H54 (cell line): ENCODE data around the gene SGPP2.

ENCODE experiments used
- DNase-seq: peaks from one replicate; pipeline ENCODE4 v3.0.0; 2011; ENCODE audit warnings: low spot score, mixed read lengths; ENCODE audit not compliant: insufficient read length
- FAIRE-seq: peaks from 3 replicates; lab custom pipeline; 2011; peaks lifted over from hg19 to GRCh38; lab: Jason Lieb, UNC
- POLR2A ChIP-seq: IDR thresholded peaks from 2 replicates; pipeline ENCODE4 v1.6.1; 2011; ENCODE audit warnings: low read depth, mild to moderate bottlenecking, low read length

Gene SGPP2

GRCh38 chr2:222504719-222505118, 80.4 kb downstream of the SGPP2 start:
- no peak for DNase-seq
- no peak for FAIRE-seq
- TF ChIP-seq POLR2A, result no peak

GRCh38 chr2:222506230-222506935, 82.0 kb downstream of the SGPP2 start:
- DNase-seq, result no peak
- FAIRE-seq, result no peak
- no peak for TF ChIP-seq POLR2A

- FAIRE-seq, result no peak
These were observed 90.6 kb downstream of the SGPP2 start for GRCh38 chr2:222514901-222515300.

DNA sequence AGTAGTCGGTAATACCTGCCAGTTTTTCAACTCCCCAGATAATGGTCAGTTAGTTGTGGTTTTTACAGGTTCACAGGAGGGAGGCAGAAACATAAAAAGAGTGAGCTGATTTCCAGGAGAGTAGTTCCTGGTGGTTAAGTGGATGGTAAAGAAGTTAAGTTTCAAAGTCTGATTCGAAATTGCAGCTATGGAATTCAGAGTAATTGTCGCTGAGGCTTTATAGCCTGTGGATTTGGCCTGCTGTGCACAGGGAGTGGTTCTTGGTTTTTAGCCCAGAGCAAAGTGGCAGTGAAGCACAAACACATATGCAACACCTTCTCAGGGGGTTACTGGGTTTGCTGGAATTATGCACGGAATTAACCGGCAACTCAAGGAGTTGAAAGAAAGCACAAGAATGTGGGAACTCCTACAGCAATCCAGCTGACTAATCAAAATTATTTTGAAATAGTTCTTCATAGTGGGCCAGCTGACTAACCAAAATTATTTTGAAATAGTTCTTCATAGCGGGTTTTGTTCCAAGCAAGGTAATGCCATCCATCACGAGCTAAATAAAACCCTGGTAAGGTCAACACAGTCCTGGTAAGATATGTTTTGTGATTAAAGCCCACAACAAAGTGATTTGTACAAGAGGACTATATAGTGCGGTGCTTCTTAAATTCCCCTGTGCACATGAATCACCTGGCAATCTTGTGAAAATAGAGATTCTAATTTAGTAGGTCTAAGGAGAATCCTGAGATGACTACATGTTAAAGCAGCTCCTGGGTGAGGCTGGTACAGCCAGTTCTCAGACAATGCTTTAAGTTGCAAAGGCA, 94.4 kb downstream of the SGPP2 start:
- no peak for FAIRE-seq
- TF ChIP-seq POLR2A, result no peak

More at GRCh38 chr2:222514901-222515300, 90.6 kb downstream of the SGPP2 start:
- TF ChIP-seq POLR2A, result no peak
- no peak for DNase-seq

DNA sequence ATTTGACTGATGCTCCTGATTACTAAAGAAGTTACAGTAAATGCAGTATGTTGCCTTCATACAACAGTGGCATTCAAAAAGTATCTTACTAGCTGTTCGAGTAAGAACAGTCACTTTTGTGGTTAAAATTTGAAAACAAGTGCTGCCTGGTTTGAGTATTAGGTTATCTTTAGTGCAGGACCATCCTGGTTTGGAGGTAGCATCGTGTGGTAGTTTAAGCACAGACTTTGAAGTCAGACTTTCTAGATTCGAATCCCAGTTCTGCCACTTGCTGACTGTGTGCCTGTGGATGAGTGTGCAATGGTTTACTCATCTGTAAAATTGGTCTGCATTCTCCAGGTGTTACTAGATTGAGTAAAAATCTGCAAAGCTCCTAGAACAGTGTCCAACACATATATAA, 96.8 kb downstream of the SGPP2 start:
- FAIRE-seq, result no peak
- no peak for TF ChIP-seq POLR2A
- DNase-seq, result no peak

More for the DNA sequence above, 94.4 kb downstream of the SGPP2 start:
- DNase-seq, result no peak

GRCh38 chr2:222522082-222522481, 97.7 kb downstream of the SGPP2 start:
- DNase-seq, result no peak
- TF ChIP-seq POLR2A, result no peak
- no peak for FAIRE-seq

- no peak for FAIRE-seq
- DNase-seq, result no peak
- TF ChIP-seq POLR2A, result no peak
These were observed 99.6 kb downstream of the SGPP2 start for GRCh38 chr2:222523783-222524544.

GRCh38 chr2:222525811-222526210, 101.5 kb downstream of the SGPP2 start:
- DNase-seq (no peak), FAIRE-seq (no peak)
- no peak for TF ChIP-seq POLR2A

GRCh38 chr2:222526480-222527277, 102.3 kb downstream of the SGPP2 start:
- DNase-seq (no peak), FAIRE-seq (no peak)
- no peak for TF ChIP-seq POLR2A

GRCh38 chr2:222532315-222532714, 108.0 kb downstream of the SGPP2 start:
- no peak for TF ChIP-seq POLR2A
- FAIRE-seq, result no peak
- no peak for DNase-seq

DNA sequence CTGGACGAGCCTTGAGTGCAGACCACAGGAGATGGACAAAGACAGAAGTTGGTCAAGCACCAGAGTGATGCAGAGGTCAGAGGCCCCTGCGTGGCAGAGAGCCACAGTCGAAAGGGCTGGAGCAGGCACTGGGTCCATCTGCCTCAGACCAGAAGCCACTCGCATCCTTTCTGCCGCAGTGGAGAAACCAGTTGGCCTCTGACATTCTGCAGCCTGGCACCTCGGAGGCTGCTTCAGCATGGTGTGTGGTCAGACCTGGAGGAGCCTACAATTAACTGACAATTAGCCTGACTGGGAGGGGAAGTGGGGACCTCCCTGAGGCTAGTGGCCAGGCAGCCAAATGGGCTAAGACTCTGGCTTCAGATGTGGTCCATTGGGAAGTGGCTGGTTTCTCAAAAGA, 111.1 kb downstream of the SGPP2 start:
- DNase-seq, result no peak
- FAIRE-seq, result no peak
- no peak for TF ChIP-seq POLR2A

GRCh38 chr2:222538535-222538934, 114.2 kb downstream of the SGPP2 start:
- no peak for DNase-seq
- TF ChIP-seq POLR2A, result no peak
- FAIRE-seq, result no peak

DNA sequence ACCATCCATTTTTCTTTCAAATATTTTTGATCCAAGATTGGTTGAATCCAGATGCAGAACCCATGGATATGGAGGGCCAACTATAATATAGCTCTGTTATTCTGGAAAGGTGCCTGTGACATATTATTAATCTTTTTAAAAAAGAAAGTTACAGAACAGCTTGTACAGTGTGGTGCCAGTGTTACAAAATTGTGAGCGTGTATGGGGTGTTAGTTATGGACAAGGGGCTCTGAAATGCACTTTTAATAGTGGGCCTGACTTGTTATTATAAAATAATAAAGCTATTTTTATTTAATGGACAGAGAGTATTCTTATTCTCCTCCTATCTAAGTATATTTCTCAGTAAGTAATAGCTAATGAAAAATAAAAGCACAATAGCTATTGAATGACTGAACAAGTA, 120.3 kb downstream of the SGPP2 start:
- DNase-seq (no peak), FAIRE-seq (no peak)
- no peak for TF ChIP-seq POLR2A
